DND-41 (cell line): ENCODE results near the gene NDUFC1.

Experiments used
- ATAC-seq: fragments of 200-7000 bp; cut with Tn5 transposase; 3 replicates; pipeline ENCODE4 v1.9.1; 2021; ENCODE audit warnings: low read depth; ENCODE audit not compliant: insufficient read depth
- DNase-seq: peaks from one replicate; pipeline ENCODE4 v3.0.0-alpha.2; 2020
- H2AFZ ChIP-seq: 2 replicates; pipeline ENCODE4 v1.6.0; 2012; ENCODE audit warnings: low read depth, low read length
- H3K27ac ChIP-seq: 2 replicates; pipeline ENCODE4 v1.5.1; 2012; ENCODE audit warnings: low read length, inconsistent platforms
- H3K27me3 ChIP-seq: fragments of 200-600 bp; sonication (generic); 2 replicates; pipeline ENCODE4 v1.6.0; 2012; ENCODE audit warnings: low read length, mild to moderate bottlenecking, inconsistent platforms; ENCODE audit not compliant: insufficient read depth, poor library complexity
- H3K36me3 ChIP-seq: 2 replicates; pipeline ENCODE4 v1.5.1; 2012; ENCODE audit warnings: low read length, inconsistent platforms; ENCODE audit not compliant: insufficient read depth
- H3K4me1 ChIP-seq: 2 replicates; pipeline ENCODE4 v1.5.1; 2012; ENCODE audit warnings: mild to moderate bottlenecking, low read length; ENCODE audit not compliant: insufficient read depth
- H3K4me2 ChIP-seq: 2 replicates; pipeline ENCODE4 v1.6.0; 2012; ENCODE audit warnings: mild to moderate bottlenecking, moderate library complexity, low read length, inconsistent platforms; ENCODE audit not compliant: insufficient read depth
- H3K4me3 ChIP-seq, 2 experiments: fragments of 200-600 bp in 1 of 2; shearing (Covaris generic) in 1 of 2; 2 replicates each; pipeline ENCODE4 v1.5.1; 2012 to 2016; ENCODE audit warnings: inconsistent platforms in 2 of 2, low read length in 2 of 2, mild to moderate bottlenecking in 2 of 2, low read depth in 1 of 2, moderate library complexity in 1 of 2
- H3K79me2 ChIP-seq: 2 replicates; pipeline ENCODE4 v1.6.0; 2012; ENCODE audit warnings: low read length, inconsistent platforms; ENCODE audit not compliant: insufficient read depth
- H3K9ac ChIP-seq: 2 replicates; pipeline ENCODE4 v1.6.0; 2012; ENCODE audit warnings: low read depth, mild to moderate bottlenecking, inconsistent platforms, low read length, moderate library complexity
- H3K9me3 ChIP-seq: 2 replicates; pipeline ENCODE4 v1.5.1; 2012; ENCODE audit warnings: low read length, moderate library complexity, mild to moderate bottlenecking, inconsistent platforms; ENCODE audit not compliant: insufficient read depth, severe bottlenecking
- H4K20me1 ChIP-seq: 2 replicates; pipeline ENCODE4 v1.6.0; 2012; ENCODE audit warnings: low read length; ENCODE audit not compliant: insufficient read depth
- CTCF ChIP-seq: IDR thresholded peaks from 2 replicates; pipeline ENCODE4 v1.5.1; 2012; ENCODE audit warnings: borderline replicate concordance, low read length, moderate library complexity, mild to moderate bottlenecking; ENCODE audit not compliant: poor library complexity, severe bottlenecking; ENCODE audit errors: extremely low read depth
- EZH2 ChIP-seq: IDR thresholded peaks from 3 replicates; pipeline ENCODE4 v1.6.1; 2012; ENCODE audit warnings: borderline replicate concordance, low read depth, mild to moderate bottlenecking, moderate library complexity, low read length, inconsistent platforms; ENCODE audit not compliant: severe bottlenecking

NDUFC1 gene

DNA sequence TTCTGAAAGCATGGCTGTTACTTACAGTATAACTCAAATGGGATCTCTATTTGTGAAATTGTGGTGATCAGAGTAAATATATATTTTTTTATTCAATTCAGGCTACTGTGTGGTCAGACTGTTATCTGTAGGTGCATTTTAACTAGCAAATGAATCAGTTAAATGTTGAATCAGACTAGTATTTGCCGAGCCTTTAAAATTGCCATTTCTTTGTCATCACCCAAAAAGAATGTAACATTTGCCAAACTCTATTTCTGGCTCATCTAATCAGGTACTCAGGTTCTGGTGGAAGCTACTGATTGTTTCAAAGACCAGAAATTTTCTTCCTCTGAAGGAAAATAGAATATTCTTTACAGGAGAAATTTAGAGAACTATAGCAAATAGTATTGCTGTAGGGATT, 2.7 kb downstream of the NDUFC1 start:
- Histone ChIP-seq H3K4me1 (peaks cover 56% of the 10 kb centered on the region), H3K9ac (peak overlapping the region; percentile 91), H3K9me3 (no peaks in the 10 kb centered on the region), H3K4me2 (peak overlapping the region; percentile 66), H3K27me3 (no peaks in the 10 kb centered on the region), H3K79me2 (peaks cover 52% of the 10 kb centered on the region), H3K4me3 (no peak overlapping the region), H3K36me3 (peaks cover 19% of the 10 kb centered on the region), H3K27ac (no peak overlapping the region; the same call in 1 of the 2 replicates), H2AFZ (no peak overlapping the region), H4K20me1 (peaks cover 28% of the 10 kb centered on the region)
- DNase-seq (no peak), ATAC-seq (no peak)
- no peak for TF ChIP-seq EZH2
- no peak for TF ChIP-seq CTCF

DNA sequence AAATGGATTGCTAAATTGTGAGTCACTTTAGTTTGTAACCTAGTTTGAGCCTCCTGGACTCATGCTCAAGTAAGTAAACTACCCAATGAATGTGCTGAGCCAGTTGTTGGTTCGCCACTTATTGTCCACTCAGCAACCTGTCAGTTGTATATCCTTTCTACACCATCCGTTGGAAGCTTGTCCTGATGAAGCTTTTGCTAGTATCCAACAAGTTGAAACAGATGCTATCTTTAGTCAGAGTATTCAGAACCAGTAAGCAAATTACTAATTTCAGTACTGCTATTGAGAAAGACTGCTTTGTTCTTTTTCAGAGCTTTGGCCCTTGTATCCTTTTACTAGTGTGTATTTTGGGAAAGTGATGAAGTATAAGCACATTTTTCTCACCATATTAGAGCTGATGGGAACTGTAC, 5.3 kb downstream of the NDUFC1 start:
- TF ChIP-seq EZH2 (no peak), CTCF (no peak)
- Histone ChIP-seq H3K27ac (no peak overlapping the region), H3K36me3 (peaks cover 31% of the 10 kb centered on the region), H3K27me3 (no peaks in the 10 kb centered on the region), H3K79me2 (peaks cover 35% of the 10 kb centered on the region), H2AFZ (no peak overlapping the region; the same call in 1 of the 2 replicates), H3K9ac (no peak overlapping the region), H3K9me3 (no peaks in the 10 kb centered on the region), H3K4me1 (peaks cover 51% of the 10 kb centered on the region), H3K4me2 (no peak overlapping the region), H3K4me3 (no peak overlapping the region), H4K20me1 (peaks cover 4% of the 10 kb centered on the region)
- ATAC-seq (no peak), DNase-seq (no peak)

DNA sequence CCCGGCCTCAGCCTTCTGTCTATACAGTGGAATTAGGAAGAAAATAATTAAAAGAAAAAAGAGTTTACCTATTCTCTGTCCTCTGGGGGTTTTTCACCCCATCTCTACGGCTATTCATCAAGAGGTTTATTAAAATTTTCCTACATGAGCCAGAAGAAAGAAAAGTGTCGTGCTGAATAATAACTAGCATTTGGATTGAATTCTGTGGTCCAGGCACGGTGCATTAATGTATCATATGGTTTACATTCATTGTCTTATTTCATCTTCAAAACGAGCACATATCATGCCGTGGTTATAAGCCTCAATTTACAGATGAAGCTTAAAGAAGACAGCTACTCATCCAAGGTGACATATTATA, 6.4 kb downstream of the NDUFC1 start:
- H3K27ac ChIP-seq: peak overlapping the region; percentile 60
- peaks cover 33% of the 10 kb centered on the region for H3K36me3 ChIP-seq
- ATAC-seq (peak; percentile 8), DNase-seq (no peak)
- H3K4me1 ChIP-seq: peaks cover 51% of the 10 kb centered on the region
- peak overlapping the region in 1 of 2 experiments; percentile 94; a peak in 3 of 4 replicates for H3K4me3 ChIP-seq
- TF ChIP-seq CTCF: no peak
- TF ChIP-seq EZH2: no peak
- peaks cover 26% of the 10 kb centered on the region for H3K79me2 ChIP-seq
- H3K9me3 ChIP-seq: no peaks in the 10 kb centered on the region
- no peaks in the 10 kb centered on the region for H3K27me3 ChIP-seq
- peak overlapping the region; percentile 73 for H3K4me2 ChIP-seq
- no peaks in the 10 kb centered on the region for H4K20me1 ChIP-seq
- H2AFZ ChIP-seq: peak overlapping the region; percentile 97
- H3K9ac ChIP-seq: peak overlapping the region; percentile 83
